T-helper 1 cell treated with Interleukin-12 subunit alpha and Interleukin-12 subunit beta and Interleukin-4 antibody, amounts not matched to agents 30 ng/mL and 1 ng/mL, for 36 hours (primary cell): Measurements from ENCODE around the gene FANCC. TPM values are rescaled to one million over a fixed set of nuclear protein-coding genes. Genes with fewer than 3 reads are reported as not detected.
"Not testable (repeated sequence)": the region's sequence is repeated elsewhere in the genome, so short reads cannot be mapped to it uniquely, and the experiment has no call there.

Experiments
- intact Hi-C: fragments of 100-400 bp; cut with micrococcal nuclease; formaldehyde crosslinking; loops from one replicate; pipeline ENCODE4 v1.15.1; 2024
- total RNA-seq: library from RNA; stranded (reverse); gene quantifications from 2 replicates; pipeline ENCODE4 v1.2.3, GENCODE V29; 2022

FANCC gene
- total RNA-seq, 1 donor from 2014 or later: 14.6 TPM

GRCh38 chr9:95284162-95285080 is 33.1 kb downstream of the FANCC start:
- intact Hi-C loops: no loop called here

- intact Hi-C loops: no loop called here
Measured at GRCh38 chr9:95283673-95284072, 33.8 kb downstream of the FANCC start.

- intact Hi-C loops: no loop called here
Measured at GRCh38 chr9:95282332-95282731, 35.2 kb downstream of the FANCC start.

- intact Hi-C loops: no loop called here
Measured at GRCh38 chr9:95280745-95281144, 36.8 kb downstream of the FANCC start.

GRCh38 chr9:95277509-95277908 is 40.0 kb downstream of the FANCC start:
- intact Hi-C loops: no loop called here

- intact Hi-C loops: no loop called here
Measured at GRCh38 chr9:95276395-95276954, 41.0 kb downstream of the FANCC start.

GRCh38 chr9:95274160-95274559 is 43.3 kb downstream of the FANCC start:
- intact Hi-C loops: not testable (repeated sequence)

GRCh38 chr9:95273369-95274022 is 44.0 kb downstream of the FANCC start:
- intact Hi-C loops: no loop called here

- intact Hi-C loops: no loop called here
Measured at GRCh38 chr9:95272830-95273229, 44.7 kb downstream of the FANCC start.

- intact Hi-C loops: no loop called here
Measured at GRCh38 chr9:95270790-95271189, 46.7 kb downstream of the FANCC start.

- intact Hi-C loops: loop anchor here (2.0 to 5.0 kb wide), 6 partner anchors 88 to 947 kb away; no protein-coding TSS in a partner anchor
Measured at GRCh38 chr9:95269803-95270773, 47.4 kb downstream of the FANCC start.

GRCh38 chr9:95268681-95269080 is 48.8 kb downstream of the FANCC start:
- intact Hi-C loops: loop anchor here (1.0 to 5.0 kb wide), 7 partner anchors 86 to 949 kb away; no protein-coding TSS in a partner anchor

GRCh38 chr9:95266649-95267048 is 50.9 kb downstream of the FANCC start:
- intact Hi-C loops: loop anchor here (2.0 to 5.0 kb wide), 5 partner anchors 84 to 951 kb away; no protein-coding TSS in a partner anchor

GRCh38 chr9:95265960-95266359 is 51.5 kb downstream of the FANCC start:
- intact Hi-C loops: loop anchor here (2.0 to 5.0 kb wide), 5 partner anchors 84 to 951 kb away; no protein-coding TSS in a partner anchor

- intact Hi-C loops: loop anchor here (5.0 kb wide), 4 partner anchors 83 to 952 kb away; no protein-coding TSS in a partner anchor
Measured at GRCh38 chr9:95264954-95265615, 52.4 kb downstream of the FANCC start.

GRCh38 chr9:95261890-95262289 is 55.6 kb downstream of the FANCC start:
- intact Hi-C loops: no loop called here

GRCh38 chr9:95250462-95251221 is 66.9 kb downstream of the FANCC start:
- intact Hi-C loops: no loop called here

- intact Hi-C loops: no loop called here
Measured at GRCh38 chr9:95249986-95250385, 67.5 kb downstream of the FANCC start.

- intact Hi-C loops: no loop called here
Measured at GRCh38 chr9:95246547-95246946, 71.0 kb downstream of the FANCC start.
